Bronchial epithelial cell (primary cell): ENCODE results near the gene NATD1. TPM values are rescaled to one million over a fixed set of nuclear protein-coding genes. Genes with fewer than 3 reads are reported as not detected.

Experiments used
- DNase-seq: peaks from one replicate; pipeline ENCODE4 v3.0.0-alpha.2; 2010; ENCODE audit warnings: low read depth
- FAIRE-seq: peaks from 2 replicates; lab custom pipeline; 2011; peaks lifted over from hg19 to GRCh38; lab: Jason Lieb, UNC
- H3K27me3 ChIP-seq: 2 replicates; pipeline ENCODE4 v1.5.1; 2011; ENCODE audit warnings: low read length; ENCODE audit not compliant: control insufficient read depth, insufficient read depth
- H3K36me3 ChIP-seq: 2 replicates; pipeline ENCODE4 v1.5.1; 2011; ENCODE audit warnings: low read length; ENCODE audit not compliant: control insufficient read depth, insufficient read depth
- H3K4me3 ChIP-seq: 2 replicates; pipeline ENCODE4 v1.5.1; 2011; ENCODE audit warnings: mild to moderate bottlenecking, low read depth, low read length, control low read depth
- CTCF ChIP-seq: IDR thresholded peaks from 2 replicates; pipeline ENCODE4 v1.5.1; 2011; ENCODE audit warnings: mild to moderate bottlenecking, moderate library complexity, low read length, control low read depth, inconsistent platforms; ENCODE audit not compliant: insufficient read depth, severe bottlenecking
- total RNA-seq: library from RNA; depleted of rRNA; stranded (reverse); fragments of >200 nt; gene quantifications from 2 replicates; pipeline ENCODE4 v1.2.1, GENCODE V29; 2014

The NATD1 gene
- total RNA-seq, 1 donor from 2014 or later, result 0.53 TPM

DNA sequence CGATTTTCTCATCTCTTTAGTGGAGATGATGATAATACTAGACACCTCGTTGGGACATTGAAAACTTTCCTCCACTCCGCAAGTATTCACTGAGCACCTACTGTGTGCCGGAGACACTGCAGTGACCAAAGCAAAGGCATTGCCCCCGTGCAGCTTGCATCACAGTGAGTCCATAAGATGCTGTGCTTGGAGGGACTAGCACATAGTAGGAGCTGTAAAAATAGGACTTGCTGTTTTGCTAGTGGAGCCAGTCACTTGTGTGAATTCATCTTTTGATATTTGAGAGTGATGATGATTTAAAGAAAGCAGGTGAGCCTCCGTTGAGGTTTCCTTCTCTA lies 26.0 kb upstream of the NATD1 start:
- no peak for DNase-seq

DNA sequence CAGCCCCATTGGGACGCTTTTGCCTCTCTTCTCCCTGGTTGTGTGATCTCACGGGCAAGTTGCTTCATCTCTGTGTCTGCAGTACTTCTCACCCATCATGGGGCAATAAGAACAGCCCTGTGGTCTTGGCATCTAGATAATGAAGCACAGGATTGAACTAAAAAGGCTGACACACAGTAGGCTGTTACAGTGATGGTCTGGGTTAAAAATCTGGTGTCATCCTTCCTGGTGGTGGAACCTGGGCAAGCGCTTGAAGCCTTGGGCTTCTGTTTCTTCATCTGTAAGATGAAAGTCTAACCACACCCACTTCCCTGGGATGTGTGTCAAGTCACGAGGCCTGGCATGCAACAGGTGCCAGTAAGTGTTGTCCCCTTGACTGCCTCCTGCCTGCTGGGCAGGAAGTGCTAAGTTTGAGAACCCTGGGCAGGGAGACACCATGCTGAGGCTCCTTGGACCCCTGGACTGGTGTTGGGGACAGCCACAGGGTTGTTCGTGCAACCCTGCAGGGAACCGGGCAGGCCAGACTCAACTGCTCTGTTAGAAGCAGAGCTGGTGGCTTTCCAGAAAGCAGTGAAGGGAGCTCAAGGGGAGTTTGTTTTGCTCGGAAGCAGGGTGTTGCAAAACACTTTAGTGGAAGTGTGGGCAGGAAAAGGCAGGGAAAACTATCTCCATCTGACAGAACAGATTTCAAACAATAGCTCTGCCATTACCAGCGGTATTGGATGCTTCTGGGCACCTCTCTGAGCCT lies 25.4 kb upstream of the NATD1 start:
- no peaks in the 10 kb centered on the region for H3K36me3 ChIP-seq
- FAIRE-seq (peak; percentile 47), DNase-seq (no peak)
- no peaks in the 10 kb centered on the region for H3K27me3 ChIP-seq
- no peak for TF ChIP-seq CTCF
- H3K4me3 ChIP-seq, result no peak overlapping the region

More for the DNA sequence above, 26.0 kb upstream of the NATD1 start:
- Histone ChIP-seq H3K4me3 (no peak overlapping the region), H3K36me3 (no peaks in the 10 kb centered on the region), H3K27me3 (no peaks in the 10 kb centered on the region)
- TF ChIP-seq CTCF, result no peak
- FAIRE-seq, result no peak

GRCh38 chr17:21277332-21277731 lies 24.1 kb upstream of the NATD1 start:
- DNase-seq, result no peak
- no peak for FAIRE-seq
- no peaks in the 10 kb centered on the region for H3K27me3 ChIP-seq
- no peaks in the 10 kb centered on the region for H3K36me3 ChIP-seq
- no peak for TF ChIP-seq CTCF
- H3K4me3 ChIP-seq, result no peak overlapping the region

DNA sequence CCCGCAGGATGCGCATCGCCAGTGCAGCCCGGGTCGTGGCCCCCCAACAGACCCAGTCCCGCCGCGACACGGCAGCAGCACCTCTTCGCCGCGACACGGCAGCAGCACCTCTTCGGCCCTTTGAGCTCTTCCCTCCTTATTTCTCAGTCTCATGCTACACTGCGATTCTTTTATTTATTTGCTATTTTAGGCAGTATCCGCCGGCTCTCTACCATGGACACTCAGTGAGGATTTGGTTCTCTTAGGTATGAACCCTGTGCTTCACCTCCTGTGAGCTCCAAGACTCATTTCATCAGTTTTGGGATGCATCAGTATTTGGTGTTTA lies 23.0 kb upstream of the NATD1 start:
- TF ChIP-seq CTCF, result no peak
- DNase-seq (no peak), FAIRE-seq (no peak)
- Histone ChIP-seq H3K27me3 (no peaks in the 10 kb centered on the region), H3K4me3 (peak overlapping the region; percentile 53), H3K36me3 (no peaks in the 10 kb centered on the region)

DNA sequence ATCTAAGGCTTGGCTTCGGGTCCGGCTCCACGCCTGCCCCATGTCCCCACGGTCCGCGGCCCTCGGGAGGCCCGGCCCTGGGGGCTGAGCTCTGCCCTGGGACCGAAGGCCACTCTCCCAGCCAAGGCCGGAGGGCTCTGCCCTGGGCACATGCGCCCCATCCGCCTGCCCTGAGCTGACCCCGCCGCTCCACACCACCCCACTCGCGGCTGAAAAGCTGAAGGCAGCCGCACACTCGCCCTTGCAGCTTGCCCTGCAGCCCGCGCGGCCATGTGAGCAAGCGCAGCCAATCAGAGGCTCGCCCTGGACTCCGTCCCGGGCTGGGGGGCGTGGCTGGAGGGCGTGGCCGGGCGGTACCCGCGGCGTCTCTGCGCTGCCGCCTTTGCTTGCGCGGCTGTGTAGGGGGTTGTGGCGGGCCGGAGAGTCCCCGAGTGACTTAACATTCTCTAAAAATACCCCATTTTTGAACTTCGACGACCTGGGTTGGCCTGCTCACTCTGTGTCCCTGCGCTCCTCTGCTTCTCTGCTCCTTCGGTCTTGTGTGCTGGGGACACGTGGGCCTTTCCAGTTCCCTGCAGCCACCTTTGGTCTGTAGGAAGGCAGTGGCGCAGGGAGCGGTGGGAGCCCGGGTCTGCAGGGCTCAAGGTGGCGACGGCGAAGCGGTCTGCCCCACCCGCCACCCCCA lies 22.5 kb upstream of the NATD1 start:
- no peak for TF ChIP-seq CTCF
- peak; percentile 60 for DNase-seq
- H3K27me3 ChIP-seq, result no peaks in the 10 kb centered on the region
- no peaks in the 10 kb centered on the region for H3K36me3 ChIP-seq
- no peak for FAIRE-seq
- peak overlapping the region; percentile 53 for H3K4me3 ChIP-seq
